ENCODE data around the gene ABI3.

ABI3 gene

DNA sequence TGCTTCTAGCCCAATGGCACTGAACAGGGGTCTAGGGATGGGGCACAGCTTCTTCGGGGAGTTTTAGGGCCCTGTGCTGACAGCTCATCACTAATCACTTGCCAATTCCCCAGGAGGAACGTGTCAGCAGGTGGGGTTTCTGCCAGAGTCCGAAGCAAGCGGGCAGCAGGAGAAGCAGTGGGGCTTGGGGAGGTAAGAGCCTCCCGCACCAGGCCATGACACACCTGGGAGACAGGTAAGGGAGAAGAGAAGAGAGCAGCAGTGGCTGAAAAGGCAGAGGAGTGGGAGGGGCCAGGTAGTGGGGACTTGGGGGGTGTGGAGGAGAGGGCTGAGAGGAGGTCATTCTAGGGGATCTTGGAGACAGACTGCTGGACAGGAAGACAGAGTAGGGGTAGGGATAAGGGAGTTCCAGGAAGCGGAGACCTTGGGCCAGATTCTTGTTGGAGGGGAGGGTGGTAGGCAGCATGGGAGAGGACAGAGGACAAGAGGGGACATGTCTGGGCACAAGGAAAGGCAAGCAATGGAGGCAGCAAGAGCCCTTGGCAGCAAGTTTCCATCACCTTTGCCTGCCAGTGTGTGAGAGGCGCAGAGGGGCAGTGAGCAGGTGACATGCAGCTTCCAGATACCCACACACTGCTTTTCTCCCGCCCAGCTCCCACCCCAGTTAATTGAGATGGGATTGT lies 15.2 kb downstream of the ABI3 start:
- no peak for DNase-seq (ENCODE audit: low spot score)

- no peak for DNase-seq (ENCODE audit: low spot score)
These were observed 16.4 kb downstream of the ABI3 start for GRCh38 chr17:49226771-49227435.

GRCh38 chr17:49227436-49228261 lies 17.1 kb downstream of the ABI3 start:
- DNase-seq (ENCODE audit: low spot score), result peak; percentile 70

GRCh38 chr17:49229076-49229804 lies 18.7 kb downstream of the ABI3 start:
- DNase-seq (ENCODE audit: low spot score), result no peak

GRCh38 chr17:49229805-49230600 lies 19.5 kb downstream of the ABI3 start:
- DNase-seq (ENCODE audit: low spot score), result no peak

DNA sequence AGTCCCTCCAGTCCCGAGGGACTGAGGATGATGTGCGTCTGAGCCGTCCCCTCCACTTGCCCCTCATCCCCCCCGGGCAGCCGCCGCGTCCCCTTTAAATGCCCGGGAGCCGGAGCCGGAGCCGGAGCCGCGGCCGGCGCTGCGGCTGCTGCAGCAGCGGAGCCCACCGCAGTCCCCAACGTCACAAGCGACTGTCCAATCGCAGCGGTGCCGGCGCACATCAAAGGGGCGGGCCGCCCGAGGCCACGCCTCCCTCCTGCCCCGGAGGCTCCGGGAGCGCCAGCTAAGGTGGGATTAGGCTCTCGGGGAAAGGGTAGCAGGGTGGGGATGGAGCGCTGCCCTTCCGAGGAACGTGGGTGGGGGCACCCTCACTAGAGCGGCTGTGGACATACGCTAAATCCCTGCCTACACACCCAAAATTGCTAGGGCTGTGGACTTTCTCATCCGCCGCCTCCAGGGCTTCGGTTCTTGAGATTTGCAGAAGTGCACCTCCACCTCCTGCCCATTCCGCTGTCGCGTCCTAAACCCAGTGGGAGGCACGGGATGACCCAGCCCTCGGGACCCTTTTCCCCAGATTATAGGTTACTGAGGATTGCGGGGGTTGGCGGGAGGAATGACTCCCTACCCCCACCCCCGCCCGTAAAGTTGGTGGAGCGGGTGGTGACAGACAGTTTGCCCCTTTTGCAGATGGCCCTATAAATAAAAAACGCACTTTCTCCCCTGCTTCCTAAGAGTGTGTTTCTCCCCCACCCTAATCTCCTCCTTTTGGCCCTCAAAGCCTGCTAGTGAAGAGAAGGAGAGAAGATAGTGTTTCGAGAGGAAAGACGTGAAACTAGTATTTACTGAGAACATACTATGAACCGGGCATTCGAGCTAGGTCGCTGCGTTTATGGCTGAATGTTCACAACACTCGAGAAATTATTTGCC lies 20.4 kb downstream of the ABI3 start, which contains the start of gene PHOSPHO1:
TSS of gene PHOSPHO1 (minus strand) at position 152 of the 927 bp plus-strand sequence. CDS start 4,096 bp downstream, outside the sequence.
- DNase-seq (ENCODE audit: low spot score), result peak; percentile 74

- DNase-seq (ENCODE audit: low spot score), result no peak
These were observed 21.0 kb downstream of the ABI3 start for GRCh38 chr17:49231563-49231894.

DNA sequence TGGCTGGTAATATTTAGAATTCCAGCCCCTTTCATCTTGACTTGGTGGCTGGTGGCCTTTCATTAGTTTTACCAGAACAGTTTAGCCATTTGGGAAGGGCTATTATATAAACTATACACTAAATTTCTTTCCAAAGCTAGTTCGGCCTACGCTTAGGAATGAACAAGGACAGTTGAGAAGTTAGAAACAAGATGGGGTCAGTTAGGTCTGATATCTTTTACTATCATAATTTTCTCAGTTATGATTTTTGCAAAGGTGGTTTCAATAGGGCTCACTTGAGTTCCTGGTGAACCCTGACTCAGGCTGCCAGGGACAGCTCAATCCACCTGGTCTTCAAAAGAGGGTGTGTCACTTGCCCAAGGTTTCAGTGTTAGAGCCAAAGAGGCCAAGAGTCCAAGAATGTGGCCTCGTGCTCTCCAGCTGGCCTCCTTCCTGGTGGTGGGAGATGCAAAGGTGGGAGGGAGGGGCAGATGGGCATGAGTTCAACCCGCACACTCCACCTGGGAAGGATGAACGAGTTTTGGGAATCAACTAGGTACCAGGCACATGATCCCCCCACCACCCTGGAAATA lies 24.1 kb downstream of the ABI3 start:
- DNase-seq (ENCODE audit: low spot score), result no peak

GRCh38 chr17:49235896-49236295 lies 25.4 kb downstream of the ABI3 start:
- DNase-seq (ENCODE audit: low spot score), result no peak

DNA sequence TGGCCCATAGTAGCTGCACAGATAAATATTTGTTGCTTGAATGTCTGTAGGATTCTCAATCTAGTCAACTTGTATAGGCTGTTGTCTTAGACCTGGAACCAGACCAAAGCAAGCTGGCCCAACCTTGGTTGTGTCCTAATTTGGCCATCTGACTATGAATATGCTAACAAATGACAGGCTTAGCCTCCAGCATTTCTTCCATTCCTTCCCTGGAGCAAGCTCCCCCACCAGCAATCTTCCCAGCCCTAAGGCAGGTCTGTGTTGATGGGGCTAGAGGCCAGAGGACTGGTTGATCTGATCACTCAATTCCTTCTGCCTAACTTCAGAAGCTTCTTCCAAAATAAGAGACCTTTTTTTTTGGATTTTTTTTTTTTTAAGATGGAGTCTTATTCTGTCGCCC lies 29.5 kb downstream of the ABI3 start:
- DNase-seq (ENCODE audit: low spot score), result no peak

GRCh38 chr17:49240619-49241018 lies 30.1 kb downstream of the ABI3 start:
- DNase-seq (ENCODE audit: low spot score), result no peak

GRCh38 chr17:49241040-49241439 lies 30.5 kb downstream of the ABI3 start:
- no peak for DNase-seq (ENCODE audit: low spot score)

DNA sequence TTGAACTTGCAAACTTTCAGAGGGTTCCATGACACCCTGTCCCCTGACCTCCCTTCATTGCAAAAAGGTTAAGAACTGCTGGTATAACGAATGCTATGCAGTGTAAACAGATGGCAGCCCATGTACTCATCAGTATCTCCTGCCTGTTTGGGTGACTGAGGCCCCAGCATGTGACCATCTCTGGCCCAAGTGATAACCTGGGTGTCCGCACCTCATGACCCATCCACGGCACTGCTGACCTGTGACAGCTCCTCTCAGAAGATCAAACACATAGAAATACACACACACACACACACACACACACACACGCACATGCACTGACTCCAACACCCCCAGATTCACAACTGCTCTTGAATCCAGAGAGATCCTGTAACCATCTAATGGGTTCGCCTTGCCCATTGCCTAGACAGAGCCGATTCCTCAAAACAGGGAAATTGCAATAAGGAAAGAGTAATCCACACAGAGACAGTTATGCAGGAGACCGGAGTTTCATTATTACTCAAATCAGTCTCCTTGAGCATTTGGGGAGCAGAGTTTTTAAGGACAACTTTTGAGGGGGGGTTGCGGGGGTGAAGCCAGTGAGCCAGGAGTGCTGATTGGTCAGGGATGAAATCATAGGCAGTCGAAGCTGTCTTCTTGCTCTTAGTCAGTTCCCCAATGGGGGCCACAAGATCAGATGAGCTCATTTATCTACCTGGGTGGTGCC lies 31.3 kb downstream of the ABI3 start:
- no peak for DNase-seq (ENCODE audit: low spot score)

GRCh38 chr17:49242813-49243212 lies 32.3 kb downstream of the ABI3 start:
- DNase-seq (ENCODE audit: low spot score), result no peak

GRCh38 chr17:49244839-49245238 lies 34.3 kb downstream of the ABI3 start:
- no peak for DNase-seq (ENCODE audit: low spot score)

- DNase-seq (ENCODE audit: low spot score), result no peak
These were observed 37.4 kb downstream of the ABI3 start for GRCh38 chr17:49247944-49248343.

GRCh38 chr17:49249292-49249794 lies 38.8 kb downstream of the ABI3 start:
- no peak for DNase-seq (ENCODE audit: low spot score)

- no peak for DNase-seq (ENCODE audit: low spot score)
These were observed 39.5 kb downstream of the ABI3 start for GRCh38 chr17:49249890-49250522.

Measured in pons (tissue), 1 donor.